HK-2 (cell line): ENCODE data around the gene CALR3.
A peak's percentile ranks its signal among the peaks of the same experiment; 100 is the strongest.
"Not testable (repeated sequence)": the region's sequence is repeated elsewhere in the genome, so short reads cannot be mapped to it uniquely, and the experiment has no call there.

Experiments
- DNase-seq: peaks from one replicate; pipeline ENCODE4 v3.0.0-alpha.2; 2018; ENCODE audit not compliant: unreplicated experiment

Gene CALR3

DNA sequence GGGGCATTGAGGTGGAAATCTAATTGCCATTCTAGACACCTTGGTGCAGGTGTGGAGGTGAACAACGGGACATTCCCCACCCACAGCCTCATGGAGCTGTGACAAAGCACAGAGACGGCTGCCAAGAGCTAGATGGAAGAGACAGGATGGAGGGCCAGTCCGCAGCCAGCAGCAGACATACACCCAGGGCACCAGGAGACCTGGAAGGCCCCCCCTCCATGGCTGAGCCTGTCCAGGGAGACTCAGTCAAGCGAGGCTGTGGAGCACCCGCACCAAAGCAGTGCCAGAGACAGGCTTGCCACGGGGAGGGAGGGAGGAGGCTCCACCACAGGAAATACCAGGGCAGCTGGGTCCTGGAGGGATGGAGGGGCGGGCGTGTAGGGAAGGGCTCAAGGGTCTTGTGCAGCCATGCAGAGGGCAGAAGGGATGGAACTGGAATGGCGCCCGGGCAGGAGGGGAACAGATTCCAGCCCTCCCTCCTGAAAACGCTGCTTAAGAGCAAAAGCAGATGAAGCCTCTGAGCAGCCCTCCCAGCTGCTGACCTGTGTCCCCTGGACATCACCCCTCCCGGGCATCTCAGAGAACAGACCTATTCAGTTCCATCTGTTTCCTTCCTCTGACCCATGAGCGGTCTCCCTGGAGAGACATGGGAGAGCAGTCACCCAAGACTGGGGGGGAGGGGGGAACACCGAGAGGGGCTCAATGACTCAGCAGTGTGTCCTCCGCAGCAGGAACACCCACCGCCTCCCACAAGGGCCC is 38.6 kb downstream of the CALR3 start:
- peak; percentile 86 for DNase-seq

- DNase-seq = no peak
Measured at GRCh38 chr19:16456652-16457194, 39.2 kb downstream of the CALR3 start.

DNA sequence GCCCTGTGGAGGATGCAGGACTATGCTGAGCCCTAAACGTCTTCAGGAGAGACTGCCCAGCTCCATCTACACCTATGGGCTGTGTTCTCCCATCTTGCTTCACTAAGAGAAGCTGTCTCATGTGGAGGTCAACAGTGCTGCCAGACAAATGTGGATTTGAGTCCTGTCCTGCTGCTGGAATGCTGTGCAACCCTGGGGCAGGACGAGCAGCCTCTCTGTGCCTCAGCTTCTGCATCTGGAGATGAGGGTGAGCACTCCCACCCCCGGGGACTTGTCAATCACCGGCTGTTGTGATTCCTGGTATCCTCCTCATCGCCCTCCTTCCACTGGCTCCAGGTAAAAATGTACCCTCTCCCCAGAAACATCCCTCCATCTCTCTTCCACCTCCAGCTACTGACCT is 40.5 kb downstream of the CALR3 start:
- DNase-seq = no peak

DNA sequence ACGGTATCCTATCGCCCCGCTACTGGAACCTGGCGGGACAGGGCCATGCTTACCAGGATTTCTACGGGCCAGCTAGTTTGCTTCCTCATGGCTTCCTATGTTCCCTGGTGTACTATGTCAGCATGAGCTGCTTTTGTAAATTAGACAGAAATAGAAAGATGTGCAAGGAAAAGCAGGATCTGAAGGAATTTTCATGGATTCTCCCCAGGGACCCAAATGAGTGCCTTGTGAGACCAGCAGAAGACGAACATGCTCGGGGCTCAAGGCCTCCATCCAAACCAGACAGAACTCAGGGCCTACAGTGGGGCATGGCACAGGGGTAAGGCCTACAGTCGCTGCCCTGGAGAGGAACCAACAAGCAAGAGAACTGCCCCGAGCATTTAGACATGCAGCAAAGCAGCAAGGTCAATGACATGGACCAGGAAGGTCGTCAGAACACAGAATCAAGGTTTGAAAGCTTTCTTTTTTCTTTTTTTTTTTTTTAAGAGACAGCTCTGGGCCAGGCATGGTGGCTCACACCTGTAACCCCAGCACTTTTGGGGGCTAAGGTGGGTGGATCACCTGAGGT is 41.5 kb downstream of the CALR3 start:
- no peak for DNase-seq

DNA sequence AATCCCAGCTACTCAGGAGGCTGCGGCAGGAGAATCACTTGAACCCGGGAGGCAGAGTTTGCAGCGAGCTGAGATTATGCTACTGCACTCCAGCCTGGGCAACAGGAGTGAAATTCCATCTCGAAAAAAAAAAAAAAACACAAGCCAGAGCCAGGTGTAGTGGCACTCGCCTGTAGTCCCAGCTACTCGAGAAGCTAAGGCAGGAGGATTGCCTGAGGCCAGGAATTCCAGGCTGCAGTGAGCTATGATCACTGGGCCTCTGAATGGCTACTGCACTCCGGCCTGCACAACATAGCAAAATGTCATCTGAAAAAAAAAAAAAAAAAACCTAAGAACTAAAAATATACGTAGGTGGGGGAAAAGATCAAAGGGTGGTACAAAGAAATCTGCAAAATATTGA is 43.6 kb downstream of the CALR3 start:
- DNase-seq = no peak

DNA sequence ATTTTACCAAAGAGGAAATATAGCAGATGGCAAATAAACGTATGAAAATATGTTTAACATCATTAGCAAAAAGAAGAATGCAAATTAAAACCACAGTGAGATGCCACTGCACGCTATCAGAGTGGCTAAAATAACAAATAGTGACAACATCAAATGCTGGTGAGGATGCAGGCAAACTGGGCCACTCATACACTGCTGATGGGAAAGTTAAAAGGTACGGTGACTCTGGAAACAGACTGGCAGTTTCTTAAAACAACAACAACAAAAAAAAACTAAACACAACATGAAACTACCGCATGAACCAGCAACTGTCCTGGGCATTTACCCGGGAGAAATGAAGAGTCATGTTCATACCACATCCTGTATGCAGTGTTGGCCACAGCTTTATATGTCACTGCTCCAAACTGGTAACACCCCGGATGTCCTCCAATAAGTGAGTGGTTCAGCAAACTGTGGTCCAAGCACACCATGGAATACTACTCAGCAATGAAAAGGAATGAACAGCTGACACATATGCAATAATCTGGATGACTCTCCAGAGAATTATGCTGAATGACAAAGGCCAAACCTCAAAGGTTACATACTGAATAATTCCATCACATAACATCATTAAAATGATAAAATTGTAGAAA is 46.5 kb downstream of the CALR3 start:
- no peak for DNase-seq

GRCh38 chr19:16448872-16449271 is 47.1 kb downstream of the CALR3 start:
- not testable (repeated sequence) for DNase-seq

DNA sequence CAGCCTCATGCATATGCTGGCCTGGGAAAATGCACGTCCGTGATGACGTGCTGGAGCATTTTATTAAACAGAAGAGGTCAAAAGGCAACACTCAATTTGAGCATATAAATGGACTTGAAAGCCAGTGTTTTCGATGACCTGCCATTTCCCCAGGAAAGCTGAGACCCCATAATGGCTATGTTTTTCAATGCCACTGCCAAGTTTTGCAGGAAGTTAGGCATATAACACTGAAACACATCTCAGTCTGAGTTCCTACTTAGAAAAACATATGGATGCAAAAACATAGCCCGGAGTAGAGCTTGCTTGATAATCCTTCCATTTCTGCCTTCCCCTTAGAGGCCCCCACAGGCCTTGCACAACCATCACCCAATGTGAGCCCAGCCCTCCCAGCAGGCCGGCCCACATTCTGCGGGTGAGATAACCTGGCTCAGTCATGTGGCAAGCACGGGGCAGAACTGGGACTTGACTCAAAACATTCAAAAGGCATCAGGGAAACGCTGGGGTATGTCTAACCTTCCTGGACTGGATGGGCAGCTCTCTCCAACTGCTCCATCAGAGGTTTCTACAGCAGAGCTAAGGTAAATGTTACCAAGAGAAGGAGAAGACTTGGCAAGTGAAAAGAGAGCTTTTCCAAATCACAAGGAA is 49.1 kb downstream of the CALR3 start:
- peak; percentile 74 for DNase-seq

DNA sequence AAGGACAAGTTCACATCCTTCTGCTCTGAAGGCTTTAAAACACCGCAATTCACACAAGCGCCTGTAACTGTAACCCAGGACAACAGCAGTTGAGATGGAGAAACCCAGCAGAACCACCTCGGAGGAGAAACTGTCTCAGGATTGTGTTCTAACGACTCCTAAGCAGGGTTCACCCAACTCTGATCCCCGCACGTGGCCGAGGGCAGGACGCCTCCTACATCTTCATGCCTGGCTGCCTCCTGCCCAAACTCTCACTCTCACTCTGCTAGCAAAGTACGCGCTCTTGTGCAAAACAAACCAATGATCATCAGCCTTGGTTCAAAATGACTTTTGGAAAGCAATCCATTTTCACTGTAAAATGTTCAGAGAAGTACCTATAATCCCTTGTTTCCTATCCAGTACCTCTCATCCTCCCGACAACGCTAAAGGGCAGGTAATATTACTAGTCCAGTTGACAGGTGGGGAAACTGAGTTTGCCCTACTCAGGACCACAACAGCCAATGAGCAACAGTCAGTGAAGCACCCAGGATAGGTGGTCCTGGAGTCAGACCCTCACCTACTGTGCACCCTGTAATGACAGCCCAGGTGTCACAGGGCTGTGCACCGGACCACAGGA is 49.8 kb downstream of the CALR3 start:
- peak; percentile 37 for DNase-seq

GRCh38 chr19:16445238-16446107 is 50.5 kb downstream of the CALR3 start:
- peak; percentile 63 for DNase-seq

DNA sequence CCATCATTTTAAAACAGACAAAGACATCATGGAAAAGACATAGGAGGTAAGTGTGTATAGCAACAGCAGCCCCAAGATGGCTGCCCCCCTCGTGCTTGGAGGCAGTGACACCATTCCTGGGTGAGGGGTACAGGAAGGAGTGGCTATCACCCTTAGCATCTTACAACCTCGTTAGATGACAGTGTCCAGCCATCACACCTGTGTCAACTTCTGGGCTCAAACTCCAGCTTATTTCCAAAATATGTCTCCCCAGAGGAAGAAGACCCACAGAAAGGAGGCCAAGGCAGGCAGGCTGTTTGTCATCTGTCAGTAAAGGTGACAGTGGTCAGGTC is 51.7 kb downstream of the CALR3 start:
- DNase-seq = no peak

DNA sequence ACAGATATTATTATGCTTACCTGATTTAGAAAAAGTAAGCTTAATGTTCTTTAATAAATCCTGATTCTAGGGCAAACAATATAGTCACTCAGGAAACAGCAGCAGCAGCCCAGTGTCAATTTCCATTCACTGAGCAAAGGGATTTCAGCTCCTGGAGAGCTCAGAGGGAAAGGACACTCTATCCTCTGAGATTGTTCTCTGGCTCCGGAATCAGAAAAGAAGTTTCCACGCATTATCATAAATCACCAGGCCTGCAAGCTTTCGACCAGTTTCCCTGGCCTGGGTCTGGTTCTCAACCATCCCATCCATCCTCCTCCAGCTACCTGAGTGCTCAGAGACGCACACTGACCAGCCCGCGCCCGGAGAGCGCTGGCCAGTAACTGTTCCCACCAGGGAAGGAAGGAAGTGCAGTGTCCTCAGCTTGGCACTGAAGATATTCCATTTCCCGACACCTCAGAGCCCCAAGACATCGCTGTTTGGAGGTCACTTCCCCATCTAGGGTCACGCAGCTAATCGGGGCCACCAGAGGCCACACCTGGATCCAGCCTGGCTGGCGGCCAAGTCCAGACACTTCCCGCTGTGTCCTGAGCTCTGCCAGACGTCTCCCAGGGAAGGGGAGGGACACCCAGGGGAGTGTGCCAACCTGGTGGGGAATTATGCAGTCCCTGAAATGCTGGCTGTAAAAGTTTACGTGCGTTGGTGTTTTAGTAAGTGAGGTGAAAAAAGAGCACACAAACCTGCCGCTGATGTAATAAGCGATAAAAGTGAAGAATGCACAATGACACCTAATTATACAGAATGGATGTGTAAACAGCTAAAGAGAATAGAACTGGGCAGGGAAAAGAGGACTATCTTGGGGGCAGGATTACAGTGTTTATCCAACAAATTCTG is 53.3 kb downstream of the CALR3 start:
- no peak for DNase-seq

DNA sequence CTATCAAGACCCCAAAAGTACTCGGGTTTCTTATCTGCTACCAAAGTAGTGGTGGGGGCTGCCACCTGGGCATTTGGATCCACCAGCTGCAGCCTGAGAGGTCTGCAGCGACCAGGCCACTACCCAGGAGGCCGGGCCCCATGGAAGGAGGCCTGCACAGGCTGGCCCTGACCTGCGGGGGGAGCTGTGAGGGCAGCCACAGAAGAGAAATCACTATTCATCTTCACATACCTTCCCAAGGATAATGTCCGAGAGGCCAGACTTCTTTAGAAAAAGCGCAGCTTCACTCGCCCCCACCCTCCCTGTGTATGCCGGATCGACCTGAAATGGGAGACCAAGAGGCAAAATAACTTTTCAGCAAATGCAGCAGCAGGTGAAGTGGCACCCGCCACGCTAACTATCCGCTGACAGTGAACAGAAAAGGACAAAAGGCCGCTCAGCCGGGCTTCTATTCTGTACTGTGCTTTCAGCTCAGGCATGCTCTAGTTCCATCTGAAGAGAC is 54.3 kb downstream of the CALR3 start:
- DNase-seq = no peak

GRCh38 chr19:16436780-16437332 is 59.1 kb downstream of the CALR3 start:
- DNase-seq = no peak

GRCh38 chr19:16435999-16436650 is 59.8 kb downstream of the CALR3 start:
- no peak for DNase-seq

- peak; percentile 87 for DNase-seq
Measured at GRCh38 chr19:16435238-16435917, 60.6 kb downstream of the CALR3 start.

DNA sequence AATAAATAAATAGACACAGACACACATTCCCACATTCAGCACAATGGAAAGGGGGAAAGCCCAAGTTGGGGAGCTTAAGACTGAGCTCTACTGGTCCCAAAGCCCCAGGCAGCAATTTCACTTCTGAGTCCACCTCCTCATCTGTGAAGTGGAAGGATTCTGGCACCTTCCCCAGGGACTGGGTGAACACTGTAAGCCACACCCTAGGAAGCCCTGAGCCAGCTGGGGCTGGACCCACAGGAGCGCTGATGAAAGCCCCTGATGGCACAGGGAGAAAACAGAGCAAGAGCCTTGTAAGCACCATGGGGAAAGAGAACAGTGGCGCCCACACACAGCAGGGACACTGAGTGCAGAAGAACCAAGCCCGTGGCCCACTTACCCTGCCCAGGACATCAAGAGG is 62.0 kb downstream of the CALR3 start:
- DNase-seq = no peak

DNA sequence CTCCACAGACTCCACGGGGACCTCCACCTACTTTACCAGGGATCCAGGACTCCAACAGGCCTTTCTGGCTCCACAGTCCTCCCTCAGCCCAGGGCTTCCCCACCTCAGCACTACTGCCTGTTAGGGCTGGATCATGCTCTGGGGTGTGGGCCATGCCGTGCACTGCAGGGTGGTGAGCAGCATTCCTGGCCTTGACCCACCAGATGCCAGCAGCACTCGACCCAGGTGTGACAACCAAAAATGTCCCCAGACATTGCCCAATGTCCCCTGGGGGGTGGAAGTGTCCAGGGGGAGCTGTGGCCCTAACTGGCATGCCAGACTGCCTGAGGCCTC is 66.2 kb downstream of the CALR3 start:
- DNase-seq = no peak
